ENCODE data around the gene CAMK2G. TPM values are rescaled to one million over a fixed set of nuclear protein-coding genes. Genes with fewer than 3 reads are reported as not detected.

CAMK2G gene
- total RNA-seq, 1 donor from 2014 or later, result 24.9 TPM

GRCh38 chr10:73809061-73809818, 65.1 kb downstream of the CAMK2G start:
- H3K4me3 Mint-ChIP-seq, result peak overlapping the region; percentile 74
- H3K4me1 Mint-ChIP-seq (ENCODE audit: unreplicated experiment), result peaks cover 21% of the 10 kb centered on the region
- H3K27me3 Mint-ChIP-seq, result no peaks in the 10 kb centered on the region
- H3K27ac Mint-ChIP-seq, result peak overlapping the region; percentile 37
- TF ChIP-seq CTCF (conservative IDR thresholded peaks at IDR 0.05), result no peak
- no peak for DNase-seq (ENCODE audit: extremely low spot score, unreplicated experiment)
- peaks cover 23% of the 10 kb centered on the region for H3K36me3 Mint-ChIP-seq
- no peaks in the 10 kb centered on the region for H3K9me3 Mint-ChIP-seq

- Mint-ChIP-seq H3K27me3 (no peaks in the 10 kb centered on the region), H3K36me3 (peaks cover 26% of the 10 kb centered on the region), H3K27ac (peak overlapping the region; percentile 37), H3K9me3 (no peaks in the 10 kb centered on the region), H3K4me1 (ENCODE audit: unreplicated experiment) (peaks cover 19% of the 10 kb centered on the region), H3K4me3 (no peak overlapping the region)
- DNase-seq (ENCODE audit: extremely low spot score, unreplicated experiment), result no peak
- no peak for TF ChIP-seq CTCF (conservative IDR thresholded peaks at IDR 0.05)
Observed at GRCh38 chr10:73808021-73808815, 66.1 kb downstream of the CAMK2G start.

DNA sequence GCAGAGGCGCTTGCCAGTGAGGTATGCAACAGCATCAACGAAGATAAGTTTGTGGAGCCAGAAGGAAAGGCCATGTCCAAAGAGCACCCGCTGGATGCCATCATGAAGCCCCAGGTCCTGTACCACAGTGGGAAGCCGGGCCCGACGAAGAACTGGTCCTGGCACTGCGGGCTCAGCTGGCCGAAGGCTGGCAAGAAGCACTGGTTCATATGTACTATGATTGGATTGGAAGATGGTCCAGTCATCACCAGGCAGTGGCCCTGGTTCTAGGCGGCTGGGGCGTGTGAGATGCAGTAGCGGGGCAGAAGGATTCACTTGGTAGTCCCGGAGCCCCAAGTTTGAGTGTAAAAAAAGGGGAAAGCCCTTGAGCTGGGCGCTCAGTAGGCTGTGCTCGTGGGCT, 66.9 kb downstream of the CAMK2G start:
- Mint-ChIP-seq H3K4me3 (no peak overlapping the region), H3K4me1 (ENCODE audit: unreplicated experiment) (peaks cover 11% of the 10 kb centered on the region), H3K36me3 (peaks cover 26% of the 10 kb centered on the region), H3K27ac (peak overlapping the region; percentile 75), H3K27me3 (no peaks in the 10 kb centered on the region), H3K9me3 (no peaks in the 10 kb centered on the region)
- TF ChIP-seq CTCF (conservative IDR thresholded peaks at IDR 0.05), result no peak
- DNase-seq (ENCODE audit: extremely low spot score, unreplicated experiment), result no peak

GRCh38 chr10:73806176-73806950, 68.0 kb downstream of the CAMK2G start:
- peaks cover 11% of the 10 kb centered on the region for H3K4me1 Mint-ChIP-seq (ENCODE audit: unreplicated experiment)
- no peaks in the 10 kb centered on the region for H3K9me3 Mint-ChIP-seq
- H3K36me3 Mint-ChIP-seq, result peaks cover 26% of the 10 kb centered on the region
- H3K27me3 Mint-ChIP-seq, result no peaks in the 10 kb centered on the region
- DNase-seq (ENCODE audit: extremely low spot score, unreplicated experiment), result no peak
- H3K4me3 Mint-ChIP-seq, result no peak overlapping the region
- peak overlapping the region; percentile 75 for H3K27ac Mint-ChIP-seq
- TF ChIP-seq CTCF (conservative IDR thresholded peaks at IDR 0.05), result no peak

DNA sequence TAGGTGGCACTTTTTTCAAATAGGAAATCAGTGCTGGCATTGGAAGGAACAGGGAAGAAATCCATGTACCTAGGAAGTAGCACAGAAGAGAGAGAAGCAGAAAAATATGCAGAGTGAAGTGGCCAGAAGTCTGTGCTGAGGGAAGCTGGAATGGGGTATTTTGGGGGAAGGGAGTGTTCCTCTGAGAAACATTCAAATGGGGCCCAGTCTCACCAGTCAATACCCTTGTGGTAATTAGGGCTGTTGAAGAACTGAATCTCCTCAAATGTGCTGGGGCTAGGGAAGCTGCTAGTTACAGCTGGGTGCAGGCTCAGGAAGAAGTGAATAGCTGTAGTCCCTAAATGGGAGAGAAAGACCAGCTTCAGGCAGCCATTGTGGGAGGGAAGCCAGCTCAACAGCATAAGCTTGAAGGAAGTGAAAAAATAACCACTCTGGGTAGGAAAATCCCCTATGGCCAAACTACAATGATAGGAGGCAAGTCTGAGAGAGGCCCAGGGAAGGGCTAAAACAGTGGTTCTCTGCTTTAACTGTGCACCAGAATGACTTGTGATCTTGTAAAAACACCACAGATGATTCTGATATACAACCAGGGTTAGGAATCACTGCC, 70.6 kb downstream of the CAMK2G start:
- Mint-ChIP-seq H3K4me3 (no peak overlapping the region), H3K9me3 (no peaks in the 10 kb centered on the region), H3K27ac (peak overlapping the region; percentile 50), H3K4me1 (ENCODE audit: unreplicated experiment) (peaks cover 6% of the 10 kb centered on the region), H3K27me3 (no peaks in the 10 kb centered on the region), H3K36me3 (peaks cover 22% of the 10 kb centered on the region)
- TF ChIP-seq CTCF (conservative IDR thresholded peaks at IDR 0.05), result no peak
- DNase-seq (ENCODE audit: extremely low spot score, unreplicated experiment), result no peak
